ENCODE measurements around the gene SPATA25.
A peak's percentile ranks its signal among the peaks of the same experiment; 100 is the strongest.

Gene SPATA25

GRCh38 chr20:45860560-45861220, 26.7 kb downstream of the SPATA25 start:
- no peak overlapping the region for H3K4me3 ChIP-seq (ENCODE audit: low read depth, low read length)
- TF ChIP-seq CTCF (IDR thresholded peaks at IDR 0.05; ENCODE audit: insufficient read depth, low read depth, low read length, missing control alignments), result no peak
- DNase-seq (ENCODE audit: low read depth), result no peak

- no peak overlapping the region for H3K4me3 ChIP-seq (ENCODE audit: low read depth, low read length)
- no peak for TF ChIP-seq CTCF (IDR thresholded peaks at IDR 0.05; ENCODE audit: insufficient read depth, low read depth, low read length, missing control alignments)
- no peak for DNase-seq (ENCODE audit: low read depth)
These were observed 27.5 kb downstream of the SPATA25 start for GRCh38 chr20:45859916-45860315.

- DNase-seq (ENCODE audit: low read depth), result peak; percentile 82
- no peak for TF ChIP-seq CTCF (IDR thresholded peaks at IDR 0.05; ENCODE audit: insufficient read depth, low read depth, low read length, missing control alignments)
- H3K4me3 ChIP-seq (ENCODE audit: low read depth, low read length), result peak overlapping the region; percentile 81
These were observed 29.6 kb downstream of the SPATA25 start for GRCh38 chr20:45857882-45858216.

- H3K4me3 ChIP-seq (ENCODE audit: low read depth, low read length), result peak within 1 kb of the TSS; percentile 81
- no peak for TF ChIP-seq CTCF (IDR thresholded peaks at IDR 0.05; ENCODE audit: insufficient read depth, low read depth, low read length, missing control alignments)
- DNase-seq (ENCODE audit: low read depth), result peak; percentile 100
These were observed 30.1 kb downstream of the SPATA25 start, which contains the start of the genes ACOT8 and ZSWIM3 for GRCh38 chr20:45857114-45857881. Gene ACOT8, minus strand, starts transcription at chr20:45857392. Its CDS starts 77 bp downstream, at chr20:45857315. Gene ZSWIM3, plus strand, starts transcription at chr20:45857614. Its CDS starts 212 bp downstream, at chr20:45857826.

GRCh38 chr20:45853484-45853883, 33.9 kb downstream of the SPATA25 start:
- no peak for TF ChIP-seq CTCF (IDR thresholded peaks at IDR 0.05; ENCODE audit: insufficient read depth, low read depth, low read length, missing control alignments)
- H3K4me3 ChIP-seq (ENCODE audit: low read depth, low read length), result no peak overlapping the region
- no peak for DNase-seq (ENCODE audit: low read depth)

- no peak for DNase-seq (ENCODE audit: low read depth)
- TF ChIP-seq CTCF (IDR thresholded peaks at IDR 0.05; ENCODE audit: insufficient read depth, low read depth, low read length, missing control alignments), result no peak
- no peak overlapping the region for H3K4me3 ChIP-seq (ENCODE audit: low read depth, low read length)
These were observed 35.1 kb downstream of the SPATA25 start for GRCh38 chr20:45852326-45852725.
